Stimulated activated CD4-positive, alpha-beta T cell treated with anti-CD3 and anti-CD28 coated beads, TNF-alpha, amount 100 ng/mL, for 24 hours (primary cell): ENCODE measurements around the gene MGRN1.
A peak's percentile ranks its signal among the peaks of the same experiment; 100 is the strongest.

Experiments used
- DNase-seq, 3 experiments: peaks; one replicate each; pipeline ENCODE4 v3.0.0-alpha.2; 2020; ENCODE audit warnings: low read depth in 3 of 3

Gene MGRN1

DNA sequence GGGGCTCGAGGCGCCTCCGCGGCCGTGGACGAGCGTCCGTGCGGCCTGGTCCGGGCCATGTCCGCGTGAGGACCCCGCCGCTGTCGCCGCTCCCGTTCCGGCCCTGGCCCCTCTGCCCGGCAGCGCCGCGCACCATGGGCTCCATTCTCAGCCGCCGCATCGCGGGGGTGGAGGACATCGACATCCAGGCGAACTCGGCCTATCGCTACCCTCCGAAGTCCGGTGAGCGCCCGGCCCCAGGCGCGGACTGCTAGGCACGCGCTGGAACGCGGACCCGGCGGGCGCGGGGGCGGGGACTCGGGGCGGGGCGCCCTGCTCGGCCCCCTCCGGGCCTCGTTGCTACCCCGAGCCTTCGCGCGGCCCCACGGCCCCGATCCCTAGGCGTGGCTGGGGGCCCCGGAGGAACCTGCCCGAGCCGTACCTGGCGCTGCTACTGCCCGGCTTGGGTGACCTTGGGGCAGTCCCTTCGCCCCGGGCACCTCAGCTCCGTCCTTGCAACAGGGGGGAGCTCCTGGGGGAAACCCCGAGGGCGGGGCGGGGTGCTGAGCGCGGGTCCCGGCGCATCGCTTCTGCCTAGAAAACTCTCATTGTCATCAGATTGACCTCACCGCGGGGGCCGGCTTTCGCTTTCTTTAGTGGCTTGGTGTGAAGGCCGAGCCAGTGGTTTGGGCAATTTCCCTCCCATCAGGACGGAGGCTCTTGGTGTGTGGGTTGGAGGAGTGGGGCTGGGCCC is 367 bp downstream of the MGRN1 start:
- DNase-seq: peak; percentile 45 to 81 (median 45)

DNA sequence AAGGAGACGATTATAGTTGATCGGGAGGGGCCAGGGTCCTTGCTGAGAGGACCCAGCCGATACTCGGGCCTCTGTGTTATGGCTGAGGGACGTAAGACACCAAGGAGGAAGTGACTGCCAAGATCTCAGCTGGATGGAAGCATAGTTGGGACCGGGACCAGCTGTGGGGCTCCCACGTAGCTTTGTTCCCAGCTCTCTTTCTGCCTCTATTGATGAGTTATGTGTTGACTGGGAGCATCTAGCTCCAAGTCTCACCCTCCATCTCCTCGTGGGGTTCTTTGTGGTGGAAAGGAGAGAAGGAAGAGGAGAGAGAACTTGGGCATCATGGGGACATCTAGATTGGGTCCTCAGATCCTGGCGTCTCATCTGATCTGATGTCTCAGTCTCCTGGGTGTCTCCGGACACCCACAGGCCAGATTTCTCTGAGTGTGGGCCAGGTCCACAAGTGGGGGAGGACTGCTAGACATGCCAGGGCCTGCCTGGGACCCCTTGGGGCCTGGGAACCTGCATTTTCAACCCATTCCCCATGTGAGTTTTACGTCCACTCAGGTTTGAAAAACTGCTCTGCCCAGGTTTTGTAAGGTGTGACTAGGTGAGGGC is 1.0 kb downstream of the MGRN1 start:
- no peak for DNase-seq

DNA sequence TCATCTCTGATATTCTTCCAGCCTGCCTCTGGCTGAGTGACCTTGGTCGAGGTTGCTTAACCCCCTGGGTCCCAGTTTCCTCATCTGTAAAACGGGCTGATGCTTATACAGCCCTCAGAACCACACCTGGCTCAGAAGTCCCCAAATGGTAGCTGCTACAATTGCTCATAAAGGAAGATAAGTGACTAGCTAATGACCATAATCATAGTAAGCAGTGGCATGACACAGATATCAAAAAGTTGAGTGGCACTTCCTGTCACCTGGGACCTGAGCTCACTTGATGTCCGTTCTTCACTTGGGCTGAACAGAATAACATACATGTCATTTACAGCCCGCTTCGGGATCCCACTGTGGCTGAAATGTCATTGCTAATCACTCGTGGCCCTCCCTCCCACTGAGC is 1.8 kb downstream of the MGRN1 start:
- DNase-seq: no peak

DNA sequence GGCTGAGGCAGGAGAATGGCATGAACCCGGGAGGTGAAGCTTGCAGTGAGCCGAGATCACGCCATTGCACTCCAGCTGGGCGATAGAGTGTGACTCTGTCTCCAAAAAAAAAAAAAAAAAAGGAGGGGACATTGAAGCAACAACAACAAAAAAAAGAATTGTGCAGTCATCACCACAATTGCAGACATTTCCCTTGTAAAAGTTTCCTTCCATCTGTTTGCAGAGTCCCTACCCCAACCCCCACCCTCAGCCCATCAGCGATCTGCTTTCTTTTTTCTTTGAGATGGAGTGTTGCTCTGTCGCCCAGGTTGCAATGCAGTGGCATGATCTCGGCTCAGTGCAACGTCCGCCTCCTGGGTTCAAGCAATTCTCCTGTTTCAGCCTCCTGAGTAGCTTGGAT is 3.7 kb downstream of the MGRN1 start:
- DNase-seq: no peak

DNA sequence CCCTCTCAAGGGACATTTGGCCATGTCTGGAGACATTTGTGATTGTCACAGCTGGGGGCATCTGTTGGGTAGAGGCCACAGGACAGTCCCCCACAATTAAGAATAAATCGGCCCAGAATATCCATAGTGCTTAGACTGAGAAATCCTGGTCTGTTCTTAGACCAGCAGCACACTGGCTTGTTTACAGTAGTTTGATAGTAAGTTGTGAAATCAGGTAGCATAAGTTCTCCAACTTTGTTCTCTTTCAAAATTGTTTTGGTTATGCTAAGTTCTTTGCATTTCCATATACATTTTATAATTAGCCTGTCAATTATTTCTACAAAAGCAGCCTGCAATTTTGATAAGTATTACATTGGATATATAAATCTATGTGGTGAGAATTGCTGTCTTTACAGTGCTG is 6.8 kb downstream of the MGRN1 start:
- DNase-seq: no peak

DNA sequence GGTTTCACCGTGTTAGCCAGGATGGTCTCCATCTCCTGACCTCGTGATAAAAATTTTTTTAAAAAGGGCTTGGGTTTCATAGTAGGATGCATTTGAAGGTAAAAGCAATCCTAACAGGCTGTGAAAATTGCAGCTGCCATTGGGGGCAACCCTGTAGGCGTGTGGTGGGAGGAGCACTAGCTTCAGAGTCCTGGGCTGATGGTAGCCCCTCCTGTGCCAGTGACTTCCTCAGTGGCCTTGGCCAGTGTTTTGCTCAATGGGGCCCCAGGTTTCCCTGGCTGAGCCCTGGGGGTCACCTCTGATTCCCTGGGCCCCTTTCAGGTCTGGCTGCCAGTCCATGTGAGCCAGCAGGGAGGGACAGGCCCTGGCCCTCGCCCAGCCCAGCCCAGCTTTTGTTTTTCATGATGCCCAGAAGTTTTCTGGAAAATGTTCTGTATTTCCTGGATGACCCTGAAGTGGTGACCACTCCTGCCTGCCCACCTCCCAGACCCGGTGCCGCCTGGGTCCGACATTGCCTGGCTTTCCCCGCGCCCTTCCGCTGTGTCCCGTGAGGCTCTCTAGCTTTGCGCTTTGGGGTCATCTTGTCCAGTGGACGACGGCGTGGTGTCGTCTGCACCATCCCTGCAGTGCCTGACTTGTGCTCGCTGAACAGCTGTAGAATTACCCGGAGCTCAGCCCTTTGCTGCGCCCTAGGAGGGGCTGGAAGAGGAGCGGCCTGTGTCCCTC is 9.4 kb downstream of the MGRN1 start:
- no peak for DNase-seq

DNA sequence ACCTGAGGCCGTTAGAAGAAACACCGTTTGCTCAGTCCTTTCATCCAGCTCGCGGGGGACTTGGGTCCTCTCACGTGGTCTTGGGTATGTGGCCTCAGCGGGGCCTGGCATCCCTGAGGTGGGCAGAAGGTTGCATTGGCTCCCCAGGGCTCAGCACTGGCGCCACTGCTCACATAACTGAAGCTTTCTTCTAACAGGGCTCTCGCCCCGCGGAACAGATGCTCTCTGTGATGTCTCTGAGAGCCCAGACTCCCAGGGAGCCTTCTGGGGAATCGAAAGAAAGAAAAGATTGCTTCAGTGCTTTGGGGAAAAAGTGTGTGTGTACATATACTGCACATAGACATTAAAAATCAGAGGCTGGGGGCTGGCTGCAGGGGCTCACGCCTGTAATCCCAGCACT is 10.1 kb downstream of the MGRN1 start:
- DNase-seq: no peak

DNA sequence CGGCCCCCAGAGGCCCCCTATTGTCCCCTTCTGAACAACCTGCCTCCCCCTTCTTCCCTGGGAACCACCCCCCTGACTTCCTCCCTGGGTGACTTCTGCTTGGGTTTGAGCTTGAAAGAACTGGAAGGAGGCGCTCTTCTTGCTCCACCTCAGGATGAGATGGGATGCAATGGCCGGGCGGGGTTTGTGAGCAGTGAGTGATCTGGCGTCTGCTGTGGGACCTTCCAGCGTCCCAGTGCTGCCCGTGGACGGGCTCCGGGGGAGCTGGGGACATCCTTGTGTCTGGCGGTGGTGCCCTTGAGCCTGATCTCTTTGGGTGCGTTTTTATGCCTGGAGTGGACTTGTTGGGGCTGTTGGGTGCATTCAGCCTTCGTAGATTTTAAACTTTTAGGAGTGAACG is 11.6 kb downstream of the MGRN1 start:
- no peak for DNase-seq

DNA sequence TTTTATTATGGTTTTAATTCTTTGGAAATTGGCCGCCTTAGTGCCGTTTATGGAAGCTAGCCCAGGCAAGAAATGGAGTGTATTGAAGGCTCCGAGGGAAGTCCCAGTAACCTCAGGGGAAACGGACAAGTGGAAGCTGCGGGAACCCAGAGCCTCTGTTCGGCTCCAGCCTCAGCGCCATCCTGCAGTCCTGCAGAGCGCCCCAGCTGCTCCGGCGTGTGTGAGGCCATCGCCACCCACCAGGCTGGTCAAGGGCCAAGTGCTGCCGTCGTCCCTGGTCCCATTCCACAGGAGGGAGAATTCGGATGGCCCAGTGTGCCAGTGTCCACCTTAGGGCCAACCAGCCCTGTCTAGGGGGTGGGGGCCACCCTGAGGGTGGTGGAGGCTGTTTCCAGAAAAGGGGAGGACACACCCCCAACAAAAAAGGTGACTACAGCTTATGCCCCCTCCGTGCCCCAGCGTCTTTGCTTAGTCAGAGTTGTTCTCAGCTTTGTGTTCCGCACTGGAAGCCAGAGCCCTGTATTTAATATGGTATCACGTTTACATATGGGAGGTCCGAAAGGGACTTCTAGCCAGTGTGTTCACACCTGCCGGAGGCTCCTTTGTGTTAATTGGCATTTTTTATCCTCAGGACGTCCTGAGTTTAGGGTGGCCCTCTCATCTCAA is 13.0 kb downstream of the MGRN1 start:
- no peak for DNase-seq

DNA sequence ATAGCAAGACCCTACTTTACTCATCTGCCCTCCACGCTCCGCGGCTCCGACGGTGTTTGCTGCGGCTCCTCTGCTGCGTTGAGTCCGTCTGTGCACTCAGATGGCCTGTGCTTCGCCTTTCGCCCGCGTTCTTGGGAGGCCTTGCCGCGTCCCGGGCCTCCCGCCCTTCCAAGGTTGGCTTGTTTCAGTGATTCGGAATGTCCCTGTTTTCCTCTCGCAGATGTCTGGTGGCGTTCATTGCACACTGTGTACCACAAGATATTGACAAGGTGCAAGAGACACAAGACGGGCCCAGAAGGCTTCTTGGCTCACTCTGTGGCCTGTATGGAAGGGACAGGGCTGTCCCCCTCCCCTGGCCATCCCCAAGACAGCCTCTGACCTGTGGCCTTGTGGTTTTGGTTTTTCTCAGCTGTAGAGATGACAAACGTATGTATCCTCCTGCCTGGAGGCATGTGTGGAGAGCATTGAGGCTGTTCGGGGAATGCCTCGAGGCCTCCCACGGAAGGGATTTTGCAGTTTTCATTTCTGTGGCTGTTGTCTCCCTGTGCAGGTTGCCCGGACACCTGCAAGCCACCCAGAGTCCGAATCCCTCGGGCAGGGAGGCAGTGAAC is 15.4 kb downstream of the MGRN1 start:
- no peak for DNase-seq

DNA sequence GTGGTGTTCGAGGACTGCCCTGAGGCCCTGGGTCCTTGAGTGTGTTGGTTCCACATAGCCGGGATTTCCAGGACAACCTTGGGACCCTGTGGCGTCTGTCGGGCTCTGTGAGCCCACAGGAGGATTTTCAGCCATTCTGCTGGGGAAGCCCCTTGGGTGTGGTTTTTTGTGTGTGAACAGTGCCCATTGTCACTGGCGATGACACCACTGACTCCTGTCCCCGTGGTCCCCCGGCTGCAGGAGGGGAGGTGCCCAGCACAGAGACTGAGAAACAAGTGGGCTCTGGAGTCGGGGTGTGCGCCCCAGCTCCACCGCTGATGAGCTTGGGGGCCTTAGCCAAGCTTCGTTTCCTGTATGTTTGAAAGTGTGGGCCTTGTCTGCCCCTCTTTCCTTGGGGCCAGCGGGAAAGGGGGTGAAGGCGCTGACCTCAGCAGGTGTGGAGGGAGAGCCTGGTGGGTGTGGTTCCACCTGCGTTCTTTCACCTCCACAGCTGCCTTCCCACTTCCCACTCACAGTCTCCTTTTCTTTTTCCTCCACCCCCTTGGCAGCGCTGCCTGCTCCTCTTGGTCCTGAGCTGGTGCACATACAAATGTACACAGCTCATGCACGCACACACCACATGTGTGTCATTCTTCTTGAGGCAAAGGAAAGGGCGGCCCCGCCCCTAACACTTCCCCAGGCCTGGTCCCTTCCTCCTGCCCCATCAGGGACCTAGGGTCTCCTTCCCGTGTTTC is 16.1 kb downstream of the MGRN1 start:
- DNase-seq: no peak

DNA sequence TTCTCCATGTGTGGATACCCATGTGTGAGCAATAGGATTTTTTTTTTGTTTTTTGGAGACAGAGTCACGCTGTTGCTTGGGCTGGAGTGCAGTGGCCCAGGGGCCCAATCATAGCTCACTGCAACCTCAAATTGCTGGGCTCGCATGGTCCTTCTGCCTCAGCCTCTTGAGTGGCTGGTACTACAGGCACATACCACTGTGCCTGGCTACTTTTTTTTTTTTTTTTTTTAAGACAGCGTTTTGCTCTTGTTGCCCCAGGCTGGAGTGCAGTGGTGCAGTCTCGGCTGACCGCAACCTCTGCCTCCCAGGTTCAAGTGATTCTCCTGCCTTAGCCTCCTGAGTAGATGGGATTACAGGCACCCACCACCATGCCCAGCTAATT is 16.7 kb downstream of the MGRN1 start:
- DNase-seq: no peak

DNA sequence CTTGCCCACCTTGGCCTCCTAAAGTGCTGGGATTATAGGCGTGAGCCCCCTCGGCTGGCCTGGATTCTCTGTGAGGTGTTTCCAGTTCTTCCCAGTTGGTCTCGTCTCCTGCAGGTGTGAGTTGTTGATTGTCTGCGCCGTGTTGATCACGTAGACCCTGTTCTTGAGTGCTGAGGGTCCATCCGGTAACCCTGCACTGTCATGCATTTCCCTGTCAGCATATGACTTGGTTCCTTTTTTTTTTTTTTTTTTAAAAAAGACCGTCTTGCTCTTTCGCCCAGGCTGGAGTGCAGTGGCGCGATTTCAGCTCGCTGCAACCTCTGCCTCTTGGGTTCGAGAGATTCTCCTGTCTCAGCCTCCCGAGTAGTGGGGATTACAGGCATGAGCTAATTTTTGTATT is 17.3 kb downstream of the MGRN1 start:
- no peak for DNase-seq

DNA sequence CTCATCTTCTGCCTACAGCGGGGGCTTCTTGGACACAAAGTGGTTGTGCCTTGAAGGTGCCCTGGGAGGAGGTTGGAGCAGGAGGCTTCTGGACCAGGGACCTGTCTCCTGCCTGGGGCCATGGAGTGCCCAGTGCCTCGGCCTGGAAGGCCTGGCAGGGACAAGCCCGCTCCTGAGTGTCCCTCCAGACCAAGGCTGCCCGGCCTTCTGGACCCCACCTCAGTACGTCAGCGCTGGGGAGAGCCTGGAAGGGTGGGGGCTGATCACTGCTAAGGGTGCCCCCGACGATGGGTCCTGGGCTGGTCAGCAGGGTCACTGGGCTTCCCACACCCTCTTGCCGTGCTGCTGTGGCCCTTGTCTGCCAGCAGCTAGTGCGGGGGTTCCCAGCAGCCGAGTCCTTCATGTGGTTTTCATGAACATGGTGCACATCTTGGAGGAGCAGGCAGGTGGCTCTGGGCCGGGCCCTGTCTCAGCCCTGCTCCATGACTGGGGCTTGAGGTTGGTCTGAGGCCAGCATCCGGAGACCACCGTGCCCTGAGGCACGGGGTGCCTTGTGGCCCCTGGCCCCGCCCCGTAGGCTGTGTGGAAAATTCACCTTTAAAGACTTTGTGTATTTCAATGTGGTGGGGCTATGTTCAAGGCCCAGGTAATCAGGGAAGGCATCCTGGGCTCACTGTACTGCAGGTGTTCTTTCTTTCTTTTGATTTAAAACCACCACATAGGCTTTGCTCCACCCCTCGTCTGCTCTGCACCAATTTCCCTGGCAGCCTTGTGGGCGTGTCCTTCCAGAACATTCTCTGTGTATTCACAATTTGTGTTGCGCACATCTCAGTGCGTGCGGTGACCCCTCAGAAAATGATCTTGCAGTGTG is 22.4 kb downstream of the MGRN1 start:
- no peak for DNase-seq

DNA sequence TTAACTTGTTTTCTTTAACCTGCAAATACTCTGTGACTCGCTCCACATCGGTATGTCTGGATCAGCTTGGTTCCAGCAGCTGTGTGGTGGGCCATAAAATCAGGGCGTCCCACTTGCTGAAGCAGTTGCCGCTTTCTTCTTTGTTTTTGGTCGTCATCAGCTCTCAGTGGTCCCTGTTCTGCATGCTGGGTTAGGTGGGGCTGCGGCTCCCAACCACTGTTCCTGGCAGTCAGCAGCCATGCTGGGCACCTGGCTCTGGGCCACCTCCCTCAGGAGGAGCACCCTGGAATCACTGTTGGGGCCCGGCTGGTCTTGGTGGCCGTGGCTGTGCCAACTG is 23.0 kb downstream of the MGRN1 start:
- DNase-seq: no peak

DNA sequence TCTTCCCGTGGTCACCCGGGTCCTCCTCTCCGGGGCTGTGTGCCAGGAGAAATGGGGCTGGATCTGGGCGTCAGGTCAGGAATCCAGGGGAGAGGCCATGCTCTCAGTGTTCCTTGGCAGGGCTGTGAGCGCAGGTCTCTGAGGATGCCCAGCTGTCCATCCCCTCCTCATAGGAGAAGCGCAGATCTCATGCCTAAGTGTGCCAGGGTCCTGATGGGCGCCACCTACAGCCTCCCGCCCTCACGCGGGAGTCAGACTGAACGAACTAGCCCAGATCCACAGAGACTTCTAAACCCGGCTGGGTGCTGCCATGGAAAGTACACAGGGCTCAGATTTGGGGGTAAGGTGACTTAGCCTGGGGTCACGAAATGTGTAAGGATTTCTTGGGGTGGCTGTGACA is 24.3 kb downstream of the MGRN1 start:
- no peak for DNase-seq

DNA sequence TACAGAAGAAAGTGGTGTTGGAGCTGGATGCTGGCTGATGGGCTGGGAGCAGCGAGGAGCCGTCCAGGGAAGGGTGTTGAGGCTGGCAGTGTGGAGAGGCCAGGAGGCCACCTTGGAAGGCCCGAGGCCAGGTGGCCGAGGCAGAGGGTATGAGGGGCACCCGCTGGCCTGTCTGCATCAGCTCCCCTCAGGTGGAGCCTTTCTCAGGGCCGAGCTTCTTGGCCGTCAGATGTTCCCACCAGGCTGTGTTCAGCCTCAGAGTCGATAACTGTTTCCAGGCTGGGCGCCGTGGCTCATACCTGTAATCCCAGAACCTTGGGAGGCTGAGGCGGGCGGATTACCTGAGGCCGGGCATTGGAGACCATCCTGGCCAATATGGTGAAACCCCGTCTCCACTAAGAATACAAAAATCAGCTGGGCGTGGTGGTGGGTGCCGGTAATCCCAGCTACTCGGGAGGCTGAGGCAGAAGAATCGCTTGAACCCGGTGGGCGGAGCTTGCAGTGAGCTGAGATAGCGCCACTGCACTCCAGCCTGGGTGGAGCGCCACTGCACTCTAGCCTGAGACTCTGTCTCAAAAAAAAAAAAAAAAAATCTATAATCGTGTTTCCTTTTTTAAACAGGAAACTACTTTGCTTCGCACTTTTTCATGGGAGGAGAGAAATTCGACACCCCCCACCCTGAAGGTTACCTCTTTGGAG is 25.3 kb downstream of the MGRN1 start:
- no peak for DNase-seq

DNA sequence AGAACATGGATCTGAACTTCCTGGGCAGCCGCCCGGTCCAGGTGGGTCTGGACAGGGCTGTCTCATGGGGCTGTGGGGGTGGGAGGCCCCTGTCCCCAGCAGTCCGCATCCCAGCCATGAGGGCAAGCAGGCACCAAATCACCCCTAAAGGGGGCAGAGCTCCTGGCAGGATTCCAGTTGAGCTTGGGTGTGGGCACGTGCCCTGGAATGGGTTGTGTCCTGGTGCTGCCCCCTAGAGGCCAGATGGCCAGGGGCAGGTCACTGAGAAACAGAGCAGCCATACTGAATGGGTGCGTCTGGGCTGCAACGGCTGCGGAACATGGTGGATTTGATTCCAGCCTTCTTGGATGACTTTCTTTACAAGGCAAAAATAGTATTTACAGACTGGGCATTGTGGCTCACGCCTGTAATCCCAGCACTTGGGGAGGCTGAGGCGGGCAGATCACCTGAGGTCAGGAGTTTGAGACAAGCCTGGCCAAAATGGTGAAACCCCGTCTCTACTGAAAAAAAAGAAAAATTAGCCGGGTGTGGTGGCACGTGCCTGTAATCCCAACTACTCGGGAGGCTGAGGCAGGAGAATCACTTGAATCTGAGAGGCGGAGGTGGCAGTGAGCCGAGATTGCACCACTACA is 25.9 kb downstream of the MGRN1 start:
- peak; percentile 43 to 78 (median 55) for DNase-seq

DNA sequence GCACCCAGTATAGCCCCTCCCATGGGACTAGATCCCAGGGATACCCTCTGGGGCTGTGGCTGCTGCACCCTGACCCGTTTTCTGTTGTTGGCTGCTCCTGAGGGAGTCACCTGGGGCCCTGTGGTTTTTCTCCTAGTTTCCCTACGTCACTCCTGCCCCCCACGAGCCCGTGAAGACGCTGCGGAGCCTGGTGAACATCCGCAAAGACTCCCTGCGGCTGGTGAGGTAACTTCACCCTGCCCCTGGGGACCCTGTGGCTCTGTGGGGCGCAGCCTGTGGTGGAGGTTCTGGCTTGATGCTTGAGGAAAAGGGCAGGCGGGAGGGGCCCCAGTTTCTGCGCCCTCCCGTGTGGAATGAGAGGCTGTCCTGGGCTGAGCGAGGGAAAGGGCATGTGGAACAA is 27.2 kb downstream of the MGRN1 start:
- DNase-seq: no peak

DNA sequence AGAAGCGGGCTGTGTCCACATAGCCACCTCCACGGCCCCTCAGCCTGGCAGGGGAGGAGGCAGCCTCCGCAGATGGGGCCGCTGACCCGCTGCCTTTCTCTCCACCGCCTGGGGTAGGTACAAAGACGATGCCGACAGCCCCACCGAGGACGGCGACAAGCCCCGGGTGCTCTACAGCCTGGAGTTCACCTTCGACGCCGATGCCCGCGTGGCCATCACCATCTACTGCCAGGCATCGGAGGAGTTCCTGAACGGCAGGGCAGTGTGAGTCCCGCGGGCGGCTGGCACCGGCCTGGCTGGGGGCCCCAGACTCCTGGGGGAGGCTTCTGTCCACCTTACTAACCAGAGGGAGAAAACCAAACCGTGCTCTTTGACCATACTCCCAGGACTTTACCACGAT is 27.9 kb downstream of the MGRN1 start:
- DNase-seq: no peak
